Measurements from ENCODE around the gene ZFPM1.

ZFPM1 gene

DNA sequence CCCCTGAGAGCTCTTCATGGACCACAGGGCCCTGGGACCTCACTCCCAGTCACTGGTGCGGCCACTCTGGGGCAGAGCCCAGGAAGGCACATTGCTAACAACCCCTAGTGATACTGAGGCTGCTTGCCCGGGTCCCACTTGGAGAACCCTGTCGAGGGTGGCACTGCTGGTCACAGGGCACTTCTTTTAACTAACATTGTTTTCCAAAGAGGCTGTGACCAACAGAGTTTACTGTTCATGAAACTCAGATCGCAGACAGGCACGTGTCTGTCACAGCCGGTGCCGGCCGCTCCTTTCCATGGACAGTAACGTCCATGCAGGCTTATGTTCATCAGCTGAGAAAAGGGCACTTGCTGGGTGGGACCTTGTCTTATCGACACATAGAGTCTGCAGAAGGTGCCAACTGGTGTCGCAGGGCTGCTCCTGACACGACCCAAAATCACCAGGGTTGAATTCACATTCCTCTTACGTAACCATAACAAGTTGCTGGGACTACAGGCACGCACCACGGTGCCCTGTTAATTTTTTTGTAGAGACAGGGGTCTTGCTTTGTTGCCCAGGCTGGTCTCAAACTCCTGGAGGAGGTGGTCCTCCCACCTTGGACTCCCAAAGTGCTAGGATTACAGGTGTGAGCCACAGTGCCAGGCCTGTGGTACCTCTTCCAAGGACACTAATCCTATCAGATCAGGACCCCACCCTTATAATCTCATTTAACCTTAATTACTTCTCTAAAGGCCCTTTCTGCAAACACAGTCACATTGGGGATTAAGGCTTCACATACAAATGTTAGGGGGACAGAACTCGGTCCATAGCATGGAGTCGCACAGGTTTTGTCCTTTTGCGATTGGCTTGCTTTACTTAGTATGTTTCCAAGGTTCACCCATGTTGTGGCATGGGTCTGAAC is 115.9 kb downstream of the ZFPM1 start:
- DNase-seq (ENCODE audit: low read depth): no peak

DNA sequence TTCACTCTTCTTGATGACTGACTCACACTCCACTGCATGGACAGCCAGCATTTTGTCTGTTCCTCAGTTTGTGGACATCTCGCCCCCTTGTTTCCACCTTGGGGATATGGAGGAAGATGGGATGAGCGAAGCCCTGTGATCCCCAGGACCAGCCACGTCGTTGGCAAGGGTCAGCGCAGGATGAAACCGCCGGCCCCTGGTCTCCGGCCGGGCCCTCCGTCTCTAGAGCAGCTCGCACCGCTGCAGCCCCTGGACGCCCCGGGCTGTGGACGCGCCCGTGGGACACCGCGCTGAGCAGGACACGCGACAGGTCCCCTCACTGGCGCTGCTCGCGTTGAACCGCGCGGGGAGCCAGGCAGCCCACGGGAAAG is 116.5 kb downstream of the ZFPM1 start:
- DNase-seq (ENCODE audit: low read depth): no peak

DNA sequence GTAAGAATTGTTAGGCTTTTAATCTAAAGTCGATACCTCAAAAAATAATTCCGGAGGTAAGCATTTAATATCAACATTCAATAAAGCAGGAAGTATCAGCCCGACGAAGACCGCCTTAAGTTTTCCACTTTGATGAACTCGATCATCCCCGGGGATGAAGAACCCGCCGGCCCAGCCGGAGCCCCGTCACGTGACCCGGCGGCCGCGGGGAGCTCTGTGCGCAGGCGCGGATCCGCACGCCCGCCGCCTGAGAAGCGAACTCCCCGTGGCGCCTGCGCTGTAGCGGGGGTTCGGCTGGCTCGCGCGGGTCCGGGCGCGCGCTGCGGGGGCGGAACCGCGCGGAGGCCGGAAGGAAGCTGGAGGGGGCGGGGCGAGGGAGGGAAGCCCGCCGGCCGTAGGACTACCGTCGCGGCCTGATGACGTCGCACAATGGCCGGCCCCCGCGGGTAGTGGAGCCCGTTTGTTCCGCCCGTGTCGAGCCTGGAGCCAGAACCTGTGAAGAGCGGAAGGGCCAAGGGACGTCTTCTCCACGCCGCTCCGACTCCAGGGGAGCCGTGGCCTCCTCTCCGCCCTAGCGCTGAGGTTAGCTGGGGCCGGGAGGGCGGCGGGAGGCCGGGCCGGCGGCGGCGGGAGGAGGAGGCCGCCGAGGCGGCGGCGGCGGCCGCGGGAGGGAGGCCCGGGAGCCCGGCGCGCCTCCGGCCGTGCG is 117.1 kb downstream of the ZFPM1 start, which contains the start of gene ZC3H18:
Gene ZC3H18 (plus strand): TSS at position 419 of the 706 bp plus-strand sequence. CDS start 6,721 bp downstream, outside the sequence.
- peak; percentile 73 for DNase-seq (ENCODE audit: low read depth)

GRCh38 chr16:88570691-88571092 is 117.6 kb downstream of the ZFPM1 start:
- no peak for DNase-seq (ENCODE audit: low read depth)

DNA sequence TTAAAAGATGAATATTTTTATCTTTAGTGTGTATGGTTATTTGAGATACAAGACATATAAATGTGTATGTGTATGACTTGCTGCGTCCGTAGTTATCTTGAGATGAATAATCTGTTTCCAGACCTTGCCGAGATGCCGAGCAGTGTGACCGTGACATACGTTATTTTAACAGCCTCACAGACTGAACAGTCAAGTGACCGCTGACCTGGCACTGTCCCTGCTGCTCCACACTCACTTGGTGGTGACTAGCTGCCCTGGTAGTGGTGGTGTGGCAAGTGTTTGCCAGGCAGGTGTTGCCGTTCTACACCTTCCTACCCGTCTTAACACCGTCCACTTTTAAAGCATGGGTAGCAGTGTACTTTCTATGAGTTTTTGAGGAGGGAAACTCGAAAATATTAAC is 122.2 kb downstream of the ZFPM1 start:
- no peak for DNase-seq (ENCODE audit: low read depth)

- no peak for DNase-seq (ENCODE audit: low read depth)
Measured at GRCh38 chr16:88576307-88576706, 123.2 kb downstream of the ZFPM1 start.

- no peak for DNase-seq (ENCODE audit: low read depth)
Measured at GRCh38 chr16:88577166-88577565, 124.1 kb downstream of the ZFPM1 start.

DNA sequence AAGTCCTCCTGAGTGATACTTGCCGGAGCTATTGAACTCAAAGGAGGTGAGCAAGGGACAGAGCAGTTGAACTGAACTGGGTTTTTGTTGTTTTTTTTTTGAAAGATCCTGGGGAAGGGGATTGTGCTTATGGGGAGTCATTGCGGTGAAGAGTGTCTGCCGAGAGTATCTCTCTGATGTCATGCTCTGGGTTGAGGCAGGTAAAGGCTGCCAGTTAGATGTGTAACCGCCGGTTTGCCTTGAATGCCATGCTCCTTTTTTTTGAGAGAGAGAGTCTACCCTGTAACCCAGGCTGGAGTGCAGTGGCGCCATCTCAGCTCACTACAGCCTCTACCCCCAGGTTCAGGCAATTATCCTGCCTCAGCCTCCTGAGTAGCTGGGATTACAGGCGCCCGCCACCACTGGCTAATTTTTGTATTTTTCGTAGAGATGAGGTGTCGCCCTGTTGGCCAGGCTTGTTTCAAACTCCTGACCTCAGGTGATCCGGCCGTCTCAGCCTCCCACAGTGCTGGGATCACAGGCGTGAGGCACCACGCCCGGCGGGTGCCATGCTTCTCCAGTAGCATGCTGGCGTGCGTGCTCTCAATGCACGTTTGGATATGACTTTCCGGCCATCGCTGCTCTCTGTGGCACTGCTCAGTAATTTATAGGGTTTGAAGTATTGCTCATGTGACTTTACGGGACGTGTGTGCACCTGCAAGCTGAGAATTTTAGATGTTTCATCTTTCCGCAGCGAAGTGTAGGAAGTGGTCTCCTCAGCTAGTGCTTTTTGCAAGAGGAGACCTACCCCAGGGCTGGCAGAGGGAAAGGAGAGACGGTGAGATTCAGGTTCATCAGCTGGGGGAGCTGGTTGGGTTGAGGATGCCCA is 125.6 kb downstream of the ZFPM1 start:
- DNase-seq (ENCODE audit: low read depth): no peak

- DNase-seq (ENCODE audit: low read depth): no peak
Measured at GRCh38 chr16:88580371-88580770, 127.3 kb downstream of the ZFPM1 start.

DNA sequence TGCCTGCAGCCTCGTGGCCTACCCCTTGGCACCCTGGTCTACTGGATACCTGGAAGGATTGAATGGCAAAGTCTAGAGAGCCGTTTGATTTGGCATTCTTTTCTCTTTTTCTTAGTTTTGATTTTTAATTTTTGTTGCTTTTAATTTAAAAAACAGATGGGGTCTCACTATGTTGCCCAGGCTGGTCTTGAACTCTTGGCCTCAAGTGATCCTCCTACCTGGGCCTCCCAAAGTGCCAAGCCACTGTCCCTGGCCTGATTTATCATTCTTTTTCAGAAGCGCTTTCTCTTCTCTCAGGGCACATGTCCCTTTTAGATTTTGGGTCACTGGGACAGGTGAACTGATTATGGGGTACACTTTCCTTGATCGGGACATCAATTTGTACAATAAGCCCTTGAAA is 128.0 kb downstream of the ZFPM1 start:
- DNase-seq (ENCODE audit: low read depth): no peak

GRCh38 chr16:88582912-88583575 is 130.0 kb downstream of the ZFPM1 start:
- no peak for DNase-seq (ENCODE audit: low read depth)

DNA sequence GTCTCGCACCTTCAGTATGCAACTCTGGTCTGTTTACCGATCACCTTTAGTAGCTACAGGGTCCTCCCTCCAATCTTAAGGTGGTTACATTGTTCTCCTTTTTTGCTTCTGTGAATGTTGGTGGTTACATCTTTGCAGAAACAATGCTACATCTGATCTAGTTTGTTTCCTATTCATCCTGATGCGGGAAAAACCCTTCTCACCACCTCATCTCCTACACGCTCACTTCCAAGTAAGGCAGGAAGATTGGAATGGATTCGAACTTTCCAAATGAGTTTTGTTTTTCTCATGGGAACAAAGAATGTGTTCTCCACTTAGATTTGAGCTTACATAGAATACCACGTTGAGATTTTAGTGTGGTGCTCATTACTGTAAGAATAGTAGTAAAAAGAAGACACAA is 131.6 kb downstream of the ZFPM1 start:
- DNase-seq (ENCODE audit: low read depth): no peak

DNA sequence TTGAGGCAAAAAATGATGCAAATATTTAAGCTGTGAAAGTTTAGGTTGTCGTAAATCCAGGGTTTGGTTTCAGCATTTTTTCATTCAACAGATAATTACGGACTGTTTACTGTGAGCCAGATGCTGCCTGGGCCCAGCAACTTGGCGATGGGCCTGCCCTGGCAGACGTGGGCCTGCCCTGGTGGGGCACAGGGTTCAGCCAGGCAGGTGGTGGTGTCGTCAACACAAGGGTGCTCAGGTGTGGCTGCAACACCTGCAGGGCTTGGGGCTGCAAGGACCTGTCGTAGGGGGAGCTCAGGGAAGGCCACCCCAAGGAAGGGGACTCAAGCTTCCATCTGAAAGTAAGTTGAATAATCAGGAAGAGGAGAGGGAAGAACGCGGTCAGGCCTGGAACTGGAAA is 132.2 kb downstream of the ZFPM1 start:
- DNase-seq (ENCODE audit: low read depth): no peak

DNA sequence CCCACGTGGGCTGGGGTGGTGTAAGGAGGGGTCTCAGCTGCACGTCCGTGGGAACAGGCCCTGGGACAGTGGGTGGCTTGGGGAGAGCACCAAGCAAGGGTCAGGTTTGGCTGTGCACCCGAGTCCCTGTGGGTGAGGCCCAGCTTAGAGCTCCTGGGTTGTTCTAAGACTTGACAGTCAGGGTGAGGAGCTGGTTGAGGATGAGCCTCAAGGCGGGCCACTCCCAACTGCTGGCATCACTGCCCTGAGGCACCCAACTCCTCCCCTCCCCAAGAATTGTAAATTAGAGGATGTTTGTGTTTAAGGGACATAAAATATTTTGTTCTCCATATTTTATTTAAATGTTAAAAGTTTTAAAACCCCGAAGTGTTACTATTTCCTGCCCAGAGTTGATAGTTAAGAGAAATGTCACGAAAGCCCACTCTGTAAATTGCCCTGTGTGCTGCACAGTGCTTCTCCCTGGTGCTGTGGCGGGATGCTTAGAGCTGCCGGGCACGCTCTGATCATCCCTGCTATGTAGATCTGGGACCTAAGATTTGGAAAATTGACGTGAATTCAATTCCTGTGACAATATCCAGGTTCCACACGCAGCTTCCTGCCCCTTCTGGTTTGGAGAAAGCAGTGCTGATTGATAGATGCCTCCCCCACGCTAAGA is 133.0 kb downstream of the ZFPM1 start:
- no peak for DNase-seq (ENCODE audit: low read depth)

Data from HS-27A (cell line).